Measurements from ENCODE around the gene MAS1L.

The MAS1L gene

GRCh38 chr6:29510202-29510601 lies 22.4 kb upstream of the MAS1L start:
- DNase-seq (ENCODE audit: low read depth), result no peak

- no peak for DNase-seq (ENCODE audit: low read depth)
These were observed 22.0 kb upstream of the MAS1L start for GRCh38 chr6:29509711-29510110.

- DNase-seq (ENCODE audit: low read depth), result no peak
These were observed 21.5 kb upstream of the MAS1L start for GRCh38 chr6:29509239-29509638.

- no peak for DNase-seq (ENCODE audit: low read depth)
These were observed 19.6 kb upstream of the MAS1L start for GRCh38 chr6:29507319-29507718.

GRCh38 chr6:29506446-29507067 lies 18.8 kb upstream of the MAS1L start:
- DNase-seq (ENCODE audit: low read depth), result no peak

- DNase-seq (ENCODE audit: low read depth), result no peak
These were observed 18.1 kb upstream of the MAS1L start for GRCh38 chr6:29505808-29506207.

GRCh38 chr6:29504961-29505360 lies 17.2 kb upstream of the MAS1L start:
- no peak for DNase-seq (ENCODE audit: low read depth)

- no peak for DNase-seq (ENCODE audit: low read depth)
These were observed 14.8 kb upstream of the MAS1L start for GRCh38 chr6:29502597-29502996.

GRCh38 chr6:29502181-29502580 lies 14.4 kb upstream of the MAS1L start:
- DNase-seq (ENCODE audit: low read depth), result no peak

- no peak for DNase-seq (ENCODE audit: low read depth)
These were observed 13.3 kb upstream of the MAS1L start for GRCh38 chr6:29501106-29501505.

GRCh38 chr6:29500594-29500993 lies 12.8 kb upstream of the MAS1L start:
- DNase-seq (ENCODE audit: low read depth), result no peak

GRCh38 chr6:29499704-29500103 lies 11.9 kb upstream of the MAS1L start:
- DNase-seq (ENCODE audit: low read depth), result no peak

- DNase-seq (ENCODE audit: low read depth), result no peak
These were observed 9.2 kb upstream of the MAS1L start for GRCh38 chr6:29496961-29497360.

- DNase-seq (ENCODE audit: low read depth), result no peak
These were observed 7.8 kb upstream of the MAS1L start for GRCh38 chr6:29495571-29495970.

GRCh38 chr6:29494131-29494530 lies 6.4 kb upstream of the MAS1L start:
- no peak for DNase-seq (ENCODE audit: low read depth)

GRCh38 chr6:29493261-29493660 lies 5.5 kb upstream of the MAS1L start:
- no peak for DNase-seq (ENCODE audit: low read depth)

- no peak for DNase-seq (ENCODE audit: low read depth)
These were observed 3.8 kb upstream of the MAS1L start for GRCh38 chr6:29491574-29491973.

- no peak for DNase-seq (ENCODE audit: low read depth)
These were observed 2.8 kb upstream of the MAS1L start for GRCh38 chr6:29490552-29490951.

GRCh38 chr6:29490055-29490454 lies 2.3 kb upstream of the MAS1L start:
- DNase-seq (ENCODE audit: low read depth), result no peak

GRCh38 chr6:29489286-29489685 lies 1.5 kb upstream of the MAS1L start:
- DNase-seq (ENCODE audit: low read depth), result no peak

- no peak for DNase-seq (ENCODE audit: low read depth)
These were observed 1.1 kb upstream of the MAS1L start for GRCh38 chr6:29488874-29489273.

- DNase-seq (ENCODE audit: low read depth), result no peak
These were observed 625 bp downstream of the MAS1L start for GRCh38 chr6:29487131-29487530.

GRCh38 chr6:29486577-29486976 lies 1.2 kb downstream of the MAS1L start:
- no peak for DNase-seq (ENCODE audit: low read depth)

GRCh38 chr6:29483735-29484134 lies 4.0 kb downstream of the MAS1L start:
- DNase-seq (ENCODE audit: low read depth), result no peak

GRCh38 chr6:29483186-29483585 lies 4.6 kb downstream of the MAS1L start:
- no peak for DNase-seq (ENCODE audit: low read depth)

All from EH (cell line).